HL-60 (cell line): ENCODE data around the gene IRF6.

Experiments used
- DNase-seq, 2 experiments: peaks; one replicate each; pipeline ENCODE4 v3.0.0-alpha.2; 2010 to 2020; ENCODE audit warnings: low read depth in 1 of 2, low spot score in 1 of 2
- H3K27ac ChIP-seq: fragments of 250-450 bp; sonication (Bioruptor Pico); replicated peaks from 2 replicates; pipeline ENCODE4 v1.5.1; 2020; ENCODE audit warnings: mild to moderate bottlenecking, moderate library complexity
- H3K27me3 ChIP-seq: fragments of 250-450 bp; sonication (Bioruptor Pico); 2 replicates; pipeline ENCODE4 v1.5.1; 2021; ENCODE audit warnings: mild to moderate bottlenecking, moderate library complexity; ENCODE audit not compliant: insufficient read depth, poor library complexity, severe bottlenecking
- H3K4me3 ChIP-seq: replicated peaks from 2 replicates; pipeline ENCODE4 v1.5.1; 2011; ENCODE audit warnings: mild to moderate bottlenecking, control low read depth, low read length; ENCODE audit not compliant: insufficient read depth
- CTCF ChIP-seq: IDR thresholded peaks from one replicate; pipeline ENCODE4 v1.5.1; 2011; ENCODE audit warnings: low read length, control low read depth, inconsistent platforms; ENCODE audit not compliant: insufficient read depth
- GABPA ChIP-seq: IDR thresholded peaks from 2 replicates; pipeline ENCODE4 v1.6.1; 2012; ENCODE audit warnings: low read depth
- POLR2AphosphoS5 ChIP-seq: IDR thresholded peaks from 2 replicates; pipeline ENCODE4 v1.6.1; 2012; ENCODE audit warnings: low read depth
- SPI1 ChIP-seq: IDR thresholded peaks from 2 replicates; pipeline ENCODE4 v1.6.1; 2012; ENCODE audit warnings: low read depth, mild to moderate bottlenecking, borderline replicate concordance
- TF ChIP-seq, protein P1 (sequence below): IDR thresholded peaks from 2 replicates; pipeline ENCODE4 v1.6.1; 2012; ENCODE audit warnings: low read depth; ENCODE audit not compliant: insufficient replicate concordance

Gene IRF6

DNA sequence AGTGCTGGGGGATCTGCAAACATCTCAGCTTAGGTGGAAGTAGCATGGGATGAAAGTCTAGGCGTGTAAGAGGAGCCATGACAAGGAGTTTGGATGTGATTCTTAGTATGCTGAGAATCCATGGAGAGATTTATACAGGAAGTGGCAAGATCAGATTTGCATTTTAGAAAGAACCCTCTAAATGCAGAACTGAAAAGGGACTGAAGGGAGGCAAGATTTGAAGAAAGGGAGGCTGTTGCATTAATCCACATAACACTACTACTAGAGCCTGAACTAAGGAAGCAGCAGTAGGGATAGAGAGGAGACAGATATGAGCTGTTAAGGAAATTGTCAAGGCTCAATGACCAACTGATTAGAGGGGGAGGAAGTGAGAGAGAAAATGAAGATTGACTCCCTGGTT lies 31.4 kb downstream of the IRF6 start:
- no peak overlapping the region for H3K27ac ChIP-seq

GRCh38 chr1:209772126-209772525 lies 33.8 kb downstream of the IRF6 start:
- no peaks in the 10 kb centered on the region for H3K27me3 ChIP-seq
- no peak overlapping the region for H3K27ac ChIP-seq
- no peak for DNase-seq
- H3K4me3 ChIP-seq, result no peak overlapping the region
- TF ChIP-seq GABPA (no peak), SPI1 (no peak), CTCF (no peak)
- TF ChIP-seq, protein P1, sequence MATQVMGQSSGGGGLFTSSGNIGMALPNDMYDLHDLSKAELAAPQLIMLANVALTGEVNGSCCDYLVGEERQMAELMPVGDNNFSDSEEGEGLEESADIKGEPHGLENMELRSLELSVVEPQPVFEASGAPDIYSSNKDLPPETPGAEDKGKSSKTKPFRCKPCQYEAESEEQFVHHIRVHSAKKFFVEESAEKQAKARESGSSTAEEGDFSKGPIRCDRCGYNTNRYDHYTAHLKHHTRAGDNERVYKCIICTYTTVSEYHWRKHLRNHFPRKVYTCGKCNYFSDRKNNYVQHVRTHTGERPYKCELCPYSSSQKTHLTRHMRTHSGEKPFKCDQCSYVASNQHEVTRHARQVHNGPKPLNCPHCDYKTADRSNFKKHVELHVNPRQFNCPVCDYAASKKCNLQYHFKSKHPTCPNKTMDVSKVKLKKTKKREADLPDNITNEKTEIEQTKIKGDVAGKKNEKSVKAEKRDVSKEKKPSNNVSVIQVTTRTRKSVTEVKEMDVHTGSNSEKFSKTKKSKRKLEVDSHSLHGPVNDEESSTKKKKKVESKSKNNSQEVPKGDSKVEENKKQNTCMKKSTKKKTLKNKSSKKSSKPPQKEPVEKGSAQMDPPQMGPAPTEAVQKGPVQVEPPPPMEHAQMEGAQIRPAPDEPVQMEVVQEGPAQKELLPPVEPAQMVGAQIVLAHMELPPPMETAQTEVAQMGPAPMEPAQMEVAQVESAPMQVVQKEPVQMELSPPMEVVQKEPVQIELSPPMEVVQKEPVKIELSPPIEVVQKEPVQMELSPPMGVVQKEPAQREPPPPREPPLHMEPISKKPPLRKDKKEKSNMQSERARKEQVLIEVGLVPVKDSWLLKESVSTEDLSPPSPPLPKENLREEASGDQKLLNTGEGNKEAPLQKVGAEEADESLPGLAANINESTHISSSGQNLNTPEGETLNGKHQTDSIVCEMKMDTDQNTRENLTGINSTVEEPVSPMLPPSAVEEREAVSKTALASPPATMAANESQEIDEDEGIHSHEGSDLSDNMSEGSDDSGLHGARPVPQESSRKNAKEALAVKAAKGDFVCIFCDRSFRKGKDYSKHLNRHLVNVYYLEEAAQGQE, result no peak

More for the DNA sequence above, 31.4 kb downstream of the IRF6 start:
- no peak for DNase-seq
- Histone ChIP-seq H3K27me3 (no peaks in the 10 kb centered on the region), H3K4me3 (no peak overlapping the region)
- TF ChIP-seq, protein P1, result no peak
- TF ChIP-seq POLR2AphosphoS5 (no peak), GABPA (no peak), SPI1 (no peak), CTCF (no peak)

DNA sequence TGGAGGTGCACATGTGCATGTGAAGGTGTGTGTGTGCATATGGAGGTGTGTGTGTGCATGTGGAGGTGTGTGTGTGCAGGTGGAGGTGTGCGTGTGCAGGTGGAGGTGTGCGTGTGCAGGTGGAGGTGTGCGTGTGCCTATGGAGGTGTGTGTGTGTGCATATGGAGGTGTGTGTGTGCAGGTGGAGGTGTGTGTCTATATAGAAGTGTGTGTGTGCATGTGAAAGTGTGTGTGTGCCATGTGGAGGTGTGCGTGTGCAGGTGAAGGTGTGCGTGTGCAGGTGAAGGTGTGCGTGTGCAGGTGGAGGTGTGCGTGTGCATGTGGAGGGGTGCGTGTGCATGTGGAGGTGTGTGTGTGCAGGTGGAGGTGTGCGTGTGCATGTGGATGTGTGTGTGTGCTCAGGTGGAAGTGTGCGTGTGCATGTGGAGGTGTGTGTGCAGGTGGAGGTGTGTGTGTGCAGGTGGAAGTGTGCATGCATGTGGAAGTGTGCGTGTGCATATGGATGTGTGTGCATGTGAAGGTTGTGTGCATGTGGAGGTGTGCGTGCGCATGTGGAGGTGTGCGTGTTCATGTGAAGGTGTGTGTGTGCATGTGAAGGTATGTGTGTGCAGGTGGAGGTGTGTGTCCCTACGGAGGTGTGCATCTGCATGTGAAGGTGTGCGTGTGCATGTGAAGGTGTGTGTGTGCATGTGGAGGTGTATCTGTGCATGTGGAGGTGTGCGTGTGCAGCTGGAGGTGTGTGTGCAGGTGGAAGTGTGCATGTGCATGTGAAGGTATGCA lies 35.1 kb downstream of the IRF6 start:
- Histone ChIP-seq H3K27ac (no peak overlapping the region), H3K27me3 (no peaks in the 10 kb centered on the region), H3K4me3 (no peak overlapping the region)
- no peak for DNase-seq
- TF ChIP-seq, protein P1, result no peak
- no peak for TF ChIP-seq GABPA
- no peak for TF ChIP-seq CTCF
- no peak for TF ChIP-seq POLR2AphosphoS5
